Uterus (tissue), 2 donors: ENCODE data around the gene PRLH.

Experiments used
- CTCF ChIP-seq, 4 experiments: fragments of 200-600 bp in 2 of 4; fragments of 450-650 bp in 2 of 4; sonication (generic) in 2 of 4; IDR thresholded peaks; one replicate each; pipeline ENCODE4 v1.5.1; 2016 to 2019; ENCODE audit warnings: antibody characterized with exemption in 4 of 4, mild to moderate bottlenecking in 2 of 4, moderate library complexity in 1 of 4
- POLR2A ChIP-seq, 2 donors: fragments of 450-650 bp; IDR thresholded peaks; one replicate each; pipeline ENCODE4 v1.6.1; 2016; ENCODE audit warnings: antibody characterized with exemption in 2 of 2, mild to moderate bottlenecking in 1 of 2, moderate library complexity in 1 of 2

- TF ChIP-seq CTCF (IDR thresholded peaks at IDR 0.05): no peak
- no peak for TF ChIP-seq POLR2A (IDR thresholded peaks at IDR 0.05)
Observed at GRCh38 chr2:237551071-237551574, 15.3 kb upstream of the PRLH start.
